ENCODE measurements around the gene WNT3A. TPM values are rescaled to one million over a fixed set of nuclear protein-coding genes. Genes with fewer than 3 reads are reported as not detected.
"Not testable (repeated sequence)": the region's sequence is repeated elsewhere in the genome, so short reads cannot be mapped to it uniquely, and the experiment has no call there.

WNT3A gene
- 0.37 TPM in 1 of 2 replicates, not detected in the other for total RNA-seq (2014; rRNA removed; shearing (Covaris generic))

- in situ Hi-C loops (cut with HindIII; ENCODE audit: low sequenced_read_pairs), result no loop called here
- DNase-seq (ENCODE audit: low spot score), result no peak
Observed at GRCh38 chr1:228006786-228007048, at the start of gene WNT3A. WNT3A (plus strand) TSS chr1:228006998; CDS start chr1:228007129, 131 bp downstream.

- no peak for DNase-seq (ENCODE audit: low spot score)
- in situ Hi-C loops (cut with HindIII; ENCODE audit: low sequenced_read_pairs), result no loop called here
Observed at GRCh38 chr1:227958617-227959324, 48.0 kb upstream of the WNT3A start.

- DNase-seq (ENCODE audit: low spot score), result no peak
- in situ Hi-C loops (cut with HindIII; ENCODE audit: low sequenced_read_pairs), result no loop called here
Observed at GRCh38 chr1:227959325-227959860, 47.4 kb upstream of the WNT3A start.

- DNase-seq (ENCODE audit: low spot score), result no peak
- in situ Hi-C loops (cut with HindIII; ENCODE audit: low sequenced_read_pairs), result no loop called here
Observed at GRCh38 chr1:227961651-227962466, 44.9 kb upstream of the WNT3A start.

GRCh38 chr1:227966733-227967132 is 40.1 kb upstream of the WNT3A start:
- DNase-seq (ENCODE audit: low spot score); in situ Hi-C loops (cut with HindIII; ENCODE audit: low sequenced_read_pairs): not testable (repeated sequence)

- in situ Hi-C loops (cut with HindIII; ENCODE audit: low sequenced_read_pairs), result not testable (repeated sequence)
Observed at GRCh38 chr1:227967815-227968214, 39.0 kb upstream of the WNT3A start.

GRCh38 chr1:227970076-227970995 is 36.5 kb upstream of the WNT3A start:
- DNase-seq (ENCODE audit: low spot score); in situ Hi-C loops (cut with HindIII; ENCODE audit: low sequenced_read_pairs): not testable (repeated sequence)

More at GRCh38 chr1:227967815-227968214, 39.0 kb upstream of the WNT3A start:
- DNase-seq (ENCODE audit: low spot score), result not testable (repeated sequence)

- DNase-seq (ENCODE audit: low spot score); in situ Hi-C loops (cut with HindIII; ENCODE audit: low sequenced_read_pairs): not testable (repeated sequence)
Observed at GRCh38 chr1:227971216-227971615, 35.6 kb upstream of the WNT3A start.

GRCh38 chr1:227971643-227972282 is 35.0 kb upstream of the WNT3A start:
- in situ Hi-C loops (cut with HindIII; ENCODE audit: low sequenced_read_pairs); DNase-seq (ENCODE audit: low spot score): not testable (repeated sequence)

GRCh38 chr1:227972283-227972679 is 34.5 kb upstream of the WNT3A start:
- DNase-seq (ENCODE audit: low spot score); in situ Hi-C loops (cut with HindIII; ENCODE audit: low sequenced_read_pairs): not testable (repeated sequence)

GRCh38 chr1:227972843-227973374 is 33.9 kb upstream of the WNT3A start:
- DNase-seq (ENCODE audit: low spot score); in situ Hi-C loops (cut with HindIII; ENCODE audit: low sequenced_read_pairs): not testable (repeated sequence)

- in situ Hi-C loops (cut with HindIII; ENCODE audit: low sequenced_read_pairs); DNase-seq (ENCODE audit: low spot score): not testable (repeated sequence)
Observed at GRCh38 chr1:227973724-227974288, 33.0 kb upstream of the WNT3A start.

GRCh38 chr1:227975583-227976283 is 31.1 kb upstream of the WNT3A start:
- DNase-seq (ENCODE audit: low spot score); in situ Hi-C loops (cut with HindIII; ENCODE audit: low sequenced_read_pairs): not testable (repeated sequence)

GRCh38 chr1:227987181-227987580 is 19.6 kb upstream of the WNT3A start:
- in situ Hi-C loops (cut with HindIII; ENCODE audit: low sequenced_read_pairs), result no loop called here
- no peak for DNase-seq (ENCODE audit: low spot score)

GRCh38 chr1:227994632-227995300 is 12.0 kb upstream of the WNT3A start:
- in situ Hi-C loops (cut with HindIII; ENCODE audit: low sequenced_read_pairs), result no loop called here
- no peak for DNase-seq (ENCODE audit: low spot score)

GRCh38 chr1:227996187-227996950 is 10.4 kb upstream of the WNT3A start:
- in situ Hi-C loops (cut with HindIII; ENCODE audit: low sequenced_read_pairs), result no loop called here
- no peak for DNase-seq (ENCODE audit: low spot score)

Data from G401 (cell line).